Astrocyte (in vitro differentiated cells and primary cell): ENCODE data around the gene HSPA2. TPM values are rescaled to one million over a fixed set of nuclear protein-coding genes. Genes with fewer than 3 reads are reported as not detected.
A peak's percentile ranks its signal among the peaks of the same experiment; 100 is the strongest.

Experiments used
- DNase-seq: peaks from one replicate; pipeline ENCODE4 v3.0.0-alpha.2; 2010; ENCODE audit warnings: low read depth
- FAIRE-seq: peaks from 2 replicates; lab custom pipeline; 2011; peaks lifted over from hg19 to GRCh38; lab: Jason Lieb, UNC
- H2AFZ ChIP-seq: 2 replicates; pipeline ENCODE4 v1.6.0; 2012; ENCODE audit warnings: low read depth, low read length, inconsistent platforms
- H3K27ac ChIP-seq: 2 replicates; pipeline ENCODE4 v1.5.1; 2011; ENCODE audit warnings: low read depth, low read length, inconsistent platforms
- H3K27me3 ChIP-seq: 2 replicates; pipeline ENCODE4 v1.6.0; 2011; ENCODE audit warnings: low read length, inconsistent platforms; ENCODE audit not compliant: insufficient read depth
- H3K36me3 ChIP-seq: 2 replicates; pipeline ENCODE4 v1.5.1; 2011; ENCODE audit warnings: low read length, inconsistent platforms; ENCODE audit not compliant: insufficient read depth
- H3K4me1 ChIP-seq: 2 replicates; pipeline ENCODE4 v1.5.1; 2011; ENCODE audit warnings: low read length, inconsistent platforms; ENCODE audit not compliant: insufficient read depth
- H3K4me2 ChIP-seq: 2 replicates; pipeline ENCODE4 v1.6.0; 2012; ENCODE audit warnings: low read length, inconsistent platforms
- H3K4me3 ChIP-seq: 2 replicates; pipeline ENCODE4 v1.5.1; 2011; ENCODE audit warnings: low read depth, mild to moderate bottlenecking, low read length, inconsistent platforms; ENCODE audit not compliant: insufficient read depth
- H3K79me2 ChIP-seq: 2 replicates; pipeline ENCODE4 v1.6.0; 2012; ENCODE audit warnings: mild to moderate bottlenecking, low read length, inconsistent platforms; ENCODE audit not compliant: insufficient read depth
- H3K9ac ChIP-seq: 2 replicates; pipeline ENCODE4 v1.6.0; 2012; ENCODE audit warnings: mild to moderate bottlenecking, low read length, inconsistent platforms
- H3K9me3 ChIP-seq: 2 replicates; pipeline ENCODE4 v1.5.1; 2012; ENCODE audit warnings: low read depth, mild to moderate bottlenecking, low read length, inconsistent platforms; ENCODE audit not compliant: insufficient read depth
- H4K20me1 ChIP-seq: 2 replicates; pipeline ENCODE4 v1.6.0; 2012; ENCODE audit warnings: low read length, inconsistent platforms; ENCODE audit not compliant: insufficient read depth
- H3K27ac Mint-ChIP-seq: one replicate; pipeline ENCODE4 v1.8.0; 2021; ENCODE audit warnings: mild to moderate bottlenecking, mixed read lengths; ENCODE audit not compliant: unreplicated experiment
- H3K27me3 Mint-ChIP-seq: one replicate; pipeline ENCODE4 v1.8.0; 2021; ENCODE audit warnings: low read depth, mixed read lengths; ENCODE audit not compliant: unreplicated experiment
- H3K36me3 Mint-ChIP-seq: one replicate; pipeline ENCODE4 v1.8.0; 2021; ENCODE audit warnings: low read depth, mixed read lengths; ENCODE audit not compliant: unreplicated experiment
- H3K4me1 Mint-ChIP-seq: one replicate; pipeline ENCODE4 v1.8.0; 2021; ENCODE audit warnings: low read depth, mixed read lengths; ENCODE audit not compliant: unreplicated experiment
- H3K4me3 Mint-ChIP-seq: one replicate; pipeline ENCODE4 v1.8.0; 2021; ENCODE audit warnings: mild to moderate bottlenecking, moderate library complexity, mixed read lengths; ENCODE audit not compliant: unreplicated experiment
- H3K9me3 Mint-ChIP-seq: one replicate; pipeline ENCODE4 v1.8.0; 2021; ENCODE audit warnings: mild to moderate bottlenecking, mixed read lengths; ENCODE audit not compliant: unreplicated experiment
- EZH2 ChIP-seq: IDR thresholded peaks from 2 replicates; pipeline ENCODE4 v1.6.1; 2012; ENCODE audit warnings: mild to moderate bottlenecking, low read length, inconsistent platforms; ENCODE audit not compliant: insufficient read depth
- total RNA-seq: library from RNA; stranded (reverse); gene quantifications from 2 replicates; pipeline ENCODE4 v1.2.1, GENCODE V29; 2021
- TF ChIP-seq, protein P1 (sequence below): IDR thresholded peaks from 2 replicates; pipeline ENCODE4 v1.5.1; 2011; ENCODE audit warnings: low read depth, mild to moderate bottlenecking, inconsistent platforms, low read length, moderate library complexity; ENCODE audit not compliant: insufficient read depth

HSPA2 gene
- total RNA-seq, 1 donor from 2014 or later = 2.8 TPM

GRCh38 chr14:64572386-64573104 lies 32.0 kb downstream of the HSPA2 start:
- no peaks in the 10 kb centered on the region for H3K27me3 ChIP-seq
- H3K4me1 Mint-ChIP-seq = peaks cover 5% of the 10 kb centered on the region
- H2AFZ ChIP-seq = no peak overlapping the region
- H3K36me3 ChIP-seq = no peaks in the 10 kb centered on the region
- no peaks in the 10 kb centered on the region for H4K20me1 ChIP-seq
- H3K27me3 Mint-ChIP-seq = no peaks in the 10 kb centered on the region
- no peak overlapping the region for H3K27ac ChIP-seq
- TF ChIP-seq EZH2 = no peak
- TF ChIP-seq, protein P1, sequence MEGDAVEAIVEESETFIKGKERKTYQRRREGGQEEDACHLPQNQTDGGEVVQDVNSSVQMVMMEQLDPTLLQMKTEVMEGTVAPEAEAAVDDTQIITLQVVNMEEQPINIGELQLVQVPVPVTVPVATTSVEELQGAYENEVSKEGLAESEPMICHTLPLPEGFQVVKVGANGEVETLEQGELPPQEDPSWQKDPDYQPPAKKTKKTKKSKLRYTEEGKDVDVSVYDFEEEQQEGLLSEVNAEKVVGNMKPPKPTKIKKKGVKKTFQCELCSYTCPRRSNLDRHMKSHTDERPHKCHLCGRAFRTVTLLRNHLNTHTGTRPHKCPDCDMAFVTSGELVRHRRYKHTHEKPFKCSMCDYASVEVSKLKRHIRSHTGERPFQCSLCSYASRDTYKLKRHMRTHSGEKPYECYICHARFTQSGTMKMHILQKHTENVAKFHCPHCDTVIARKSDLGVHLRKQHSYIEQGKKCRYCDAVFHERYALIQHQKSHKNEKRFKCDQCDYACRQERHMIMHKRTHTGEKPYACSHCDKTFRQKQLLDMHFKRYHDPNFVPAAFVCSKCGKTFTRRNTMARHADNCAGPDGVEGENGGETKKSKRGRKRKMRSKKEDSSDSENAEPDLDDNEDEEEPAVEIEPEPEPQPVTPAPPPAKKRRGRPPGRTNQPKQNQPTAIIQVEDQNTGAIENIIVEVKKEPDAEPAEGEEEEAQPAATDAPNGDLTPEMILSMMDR = no peak
- H3K4me3 Mint-ChIP-seq = no peak overlapping the region
- no peaks in the 10 kb centered on the region for H3K36me3 Mint-ChIP-seq
- no peak for FAIRE-seq
- H3K4me3 ChIP-seq = no peak overlapping the region
- peak overlapping the region; percentile 59 for H3K27ac Mint-ChIP-seq
- H3K9me3 ChIP-seq = no peaks in the 10 kb centered on the region
- H3K9ac ChIP-seq = no peak overlapping the region
- DNase-seq = no peak
- no peaks in the 10 kb centered on the region for H3K4me1 ChIP-seq
- no peak overlapping the region for H3K4me2 ChIP-seq
- H3K9me3 Mint-ChIP-seq = no peaks in the 10 kb centered on the region
- H3K79me2 ChIP-seq = no peaks in the 10 kb centered on the region

DNA sequence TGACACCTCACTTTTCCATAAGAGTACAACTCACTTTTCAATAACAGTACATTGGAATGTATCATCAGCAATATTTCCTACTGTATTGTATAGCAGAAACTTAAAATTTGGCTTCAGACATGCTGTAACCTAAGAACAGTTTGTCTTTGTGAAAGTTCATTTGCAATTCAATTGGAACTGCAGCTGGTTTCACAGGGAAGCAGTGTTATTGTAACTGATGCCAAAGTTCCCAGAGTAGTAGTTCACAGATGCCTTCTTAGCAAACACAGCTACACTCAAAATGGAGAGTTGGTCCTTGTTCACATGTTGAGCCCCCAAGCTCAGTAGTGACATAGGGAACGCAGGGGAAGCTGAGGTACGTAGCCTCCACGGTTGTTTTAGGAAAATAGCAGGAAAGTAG lies 32.6 kb downstream of the HSPA2 start:
- H3K4me3 Mint-ChIP-seq = no peak overlapping the region
- Histone ChIP-seq H3K9me3 (no peaks in the 10 kb centered on the region), H3K4me2 (no peak overlapping the region), H3K27me3 (no peaks in the 10 kb centered on the region), H4K20me1 (no peaks in the 10 kb centered on the region), H3K79me2 (no peaks in the 10 kb centered on the region), H2AFZ (peak overlapping the region; percentile 67), H3K9ac (no peak overlapping the region), H3K27ac (no peak overlapping the region), H3K4me1 (no peaks in the 10 kb centered on the region), H3K36me3 (no peaks in the 10 kb centered on the region), H3K4me3 (no peak overlapping the region)
- H3K27me3 Mint-ChIP-seq = no peaks in the 10 kb centered on the region
- DNase-seq = peak; percentile 36
- peaks cover 5% of the 10 kb centered on the region for H3K4me1 Mint-ChIP-seq
- no peak overlapping the region for H3K27ac Mint-ChIP-seq
- TF ChIP-seq EZH2 = no peak
- TF ChIP-seq, protein P1 = no peak
- no peaks in the 10 kb centered on the region for H3K9me3 Mint-ChIP-seq
- no peaks in the 10 kb centered on the region for H3K36me3 Mint-ChIP-seq
- no peak for FAIRE-seq
